K562 (cell line): ENCODE results near the gene CLIP2. TPM values are rescaled to one million over a fixed set of nuclear protein-coding genes. Genes with fewer than 3 reads are reported as not detected.

Source experiments
- ATAC-seq: fragments of 200-7000 bp; cut with Tn5 transposase; 3 replicates; pipeline ENCODE4 v1.9.1; 2020; ENCODE audit warnings: moderate library complexity
- BruUV-seq: library from RNA; stranded (reverse); fragments of 400-500 nt; replicated peaks from 2 replicates; lab custom pipeline; 2021; lab: Mats Ljungman, UMichigan
- CTCF ChIA-PET: fragments of 300-600 bp; formaldehyde crosslinking; extraction: SDS; loops from one replicate; lab custom pipeline; 2021; ENCODE audit warnings: low intra/inter-chr PET ratio; lab: Yijun Ruan, JAX
- POLR2A ChIA-PET: fragments of 300-600, 350-650 bp; sonication (Branson Sonifier 250); formaldehyde crosslinking; extraction: SDS; loops from one replicate; lab custom pipeline; 2021; ENCODE audit warnings: antibody characterized with exemption, inconsistent platforms; lab: Yijun Ruan, JAX
- DNase-seq, 4 experiments: peaks; one replicate each; pipeline versions ENCODE4 v3.0.0 to v3.0.0-alpha.2; 2011 to 2018; ENCODE audit warnings: low spot score in 3 of 4, mixed read lengths in 3 of 4; ENCODE audit errors: extremely low read depth in 1 of 4
- FAIRE-seq: peaks from 2 replicates; lab custom pipeline; 2011; peaks lifted over from hg19 to GRCh38; lab: Jason Lieb, UNC
- H2AFZ ChIP-seq: 2 replicates; pipeline ENCODE4 v1.6.0; 2011; ENCODE audit warnings: low read depth, low read length, control low read depth, inconsistent platforms
- H3K27ac ChIP-seq: fragments of 200-600 bp; 3 replicates; pipeline ENCODE4 v1.8.0; 2011; ENCODE audit warnings: low read depth, mild to moderate bottlenecking, control low read depth, inconsistent platforms, low read length, moderate library complexity, mixed read lengths; ENCODE audit errors: extremely low read depth
- H3K27me3 ChIP-seq, 2 experiments: fragments of 300-600 bp in 1 of 2; 2 replicates in 1 of 2; 3 replicates in 1 of 2; pipeline versions ENCODE4 v1.6.0 to v1.8.0; 2011; ENCODE audit warnings: inconsistent platforms in 2 of 2, low read length in 2 of 2, mild to moderate bottlenecking in 1 of 2, mixed read lengths in 1 of 2, moderate library complexity in 1 of 2; ENCODE audit not compliant: control insufficient read depth in 2 of 2, insufficient read depth in 2 of 2
- H3K36me3 ChIP-seq: fragments of 300-600 bp; 3 replicates; pipeline ENCODE4 v1.8.0; 2011; ENCODE audit warnings: mild to moderate bottlenecking, low read length, inconsistent platforms; ENCODE audit not compliant: control insufficient read depth, insufficient read depth
- H3K4me1 ChIP-seq, 2 experiments: fragments of 200-600 bp in 1 of 2; replicated peaks in 1 of 2; 2 replicates in 1 of 2; 3 replicates in 1 of 2; pipeline versions ENCODE4 v1.5.1 to v1.8.0; 2011; ENCODE audit warnings: inconsistent platforms in 2 of 2, low read length in 2 of 2, mild to moderate bottlenecking in 1 of 2, mixed read lengths in 1 of 2, moderate library complexity in 1 of 2; ENCODE audit not compliant: control insufficient read depth in 2 of 2, insufficient read depth in 2 of 2
- H3K4me2 ChIP-seq: 2 replicates; pipeline ENCODE4 v1.6.1; 2011; ENCODE audit warnings: low read length, control low read depth, inconsistent platforms, mixed read lengths; ENCODE audit not compliant: insufficient read depth
- H3K4me3 ChIP-seq: fragments of 200-600 bp; sonication (generic), shearing (Covaris generic); 2 replicates; pipeline ENCODE4 v1.5.1; 2016; ENCODE audit warnings: control low read depth, inconsistent platforms
- H3K79me2 ChIP-seq: fragments of 200-600 bp; 3 replicates; pipeline ENCODE4 v1.8.0; 2011; ENCODE audit warnings: low read length, inconsistent platforms; ENCODE audit not compliant: control insufficient read depth, insufficient read depth
- H3K9ac ChIP-seq, 2 experiments: 2 replicates each; pipeline versions ENCODE4 v1.6.0 to v1.6.1; 2011; ENCODE audit warnings: low read depth in 2 of 2, low read length in 2 of 2, control low read depth in 1 of 2, inconsistent platforms in 1 of 2, mild to moderate bottlenecking in 1 of 2, mixed read lengths in 1 of 2; ENCODE audit not compliant: insufficient read depth in 1 of 2
- H3K9me1 ChIP-seq: one replicate; pipeline ENCODE4 v1.6.0; 2011; ENCODE audit warnings: inconsistent platforms, mild to moderate bottlenecking, low read length, moderate library complexity; ENCODE audit not compliant: control insufficient read depth, insufficient read depth
- H3K9me3 ChIP-seq: replicated peaks from 2 replicates; pipeline ENCODE4 v1.5.1; 2011; ENCODE audit warnings: low read depth, low read length, inconsistent platforms; ENCODE audit not compliant: control insufficient read depth, insufficient read depth
- H4K20me1 ChIP-seq: replicated peaks from 2 replicates; pipeline ENCODE4 v1.6.1; 2011; ENCODE audit warnings: low read length, inconsistent platforms, mixed read lengths; ENCODE audit not compliant: control insufficient read depth, insufficient read depth
- ARID2 ChIP-seq: fragments of 450-650 bp; IDR thresholded peaks from 2 replicates; pipeline ENCODE4 v1.6.1; 2017; ENCODE audit warnings: antibody characterized with exemption, mild to moderate bottlenecking
- ATF6 ChIP-seq: sonication (generic); formaldehyde crosslinking; IDR thresholded peaks from 2 replicates; pipeline ENCODE4 v1.4.0; 2020; ENCODE audit warnings: mild to moderate bottlenecking, missing genetic modification reagents
- EZH2 ChIP-seq: IDR thresholded peaks from 2 replicates; pipeline ENCODE4 v1.6.1; 2012; ENCODE audit warnings: low read depth, mild to moderate bottlenecking, inconsistent platforms, low read length, borderline replicate concordance
- FOXK1 ChIP-seq: sonication (generic); formaldehyde crosslinking; IDR thresholded peaks from 2 replicates; pipeline ENCODE4 v1.8.0; 2022; ENCODE audit warnings: missing genetic modification reagents, mild to moderate bottlenecking, borderline replicate concordance
- HNRNPUL1 ChIP-seq: fragments of 200-400 bp; formaldehyde crosslinking; IDR thresholded peaks from 2 replicates; pipeline ENCODE4 v1.6.1; 2017; ENCODE audit warnings: low read length
- ILF3 ChIP-seq: fragments of 450-650 bp; IDR thresholded peaks from 2 replicates; pipeline ENCODE4 v1.6.1; 2018; ENCODE audit warnings: antibody characterized with exemption, mild to moderate bottlenecking, moderate library complexity, borderline replicate concordance
- MCM2 ChIP-seq: fragments of 450-650 bp; IDR thresholded peaks from 2 replicates; pipeline ENCODE4 v1.6.1; 2017; ENCODE audit warnings: low read depth, mild to moderate bottlenecking
- MTA2 ChIP-seq: fragments of 450-650 bp; IDR thresholded peaks from 2 replicates; pipeline ENCODE4 v1.6.1; 2016; ENCODE audit warnings: low read depth
- MXD1 ChIP-seq: fragments of 250-450 bp; sonication (Bioruptor Pico); IDR thresholded peaks from 2 replicates; pipeline ENCODE4 v1.8.0; 2021; ENCODE audit warnings: borderline replicate concordance, mild to moderate bottlenecking, moderate library complexity; ENCODE audit not compliant: poor library complexity, severe bottlenecking
- NCOA4 ChIP-seq: fragments of 450-650 bp; IDR thresholded peaks from 2 replicates; pipeline ENCODE4 v1.6.1; 2018; ENCODE audit warnings: mild to moderate bottlenecking; ENCODE audit not compliant: partially characterized antibody
- OTX1 ChIP-seq: fragments of 450-650 bp; formaldehyde crosslinking; IDR thresholded peaks from 2 replicates; pipeline ENCODE4 v1.4.0; 2022; ENCODE audit warnings: mild to moderate bottlenecking
- PHB ChIP-seq: fragments of 250-450 bp; sonication (Bioruptor Pico); IDR thresholded peaks from 2 replicates; pipeline ENCODE4 v1.5.0; 2021
- POLR2H ChIP-seq: IDR thresholded peaks from 2 replicates; pipeline ENCODE4 v1.6.1; 2016; ENCODE audit warnings: missing genetic modification characterization, low read depth, mild to moderate bottlenecking, control low read depth, missing compliant biosample characterization, moderate library complexity
- RBBP5 ChIP-seq: fragments of 200-600 bp; sonication (generic); IDR thresholded peaks from 2 replicates; pipeline ENCODE4 v1.6.1; 2012; ENCODE audit warnings: borderline replicate concordance, mild to moderate bottlenecking, low read length, control low read depth, inconsistent platforms; ENCODE audit not compliant: insufficient read depth, poor library complexity, severe bottlenecking
- RHOXF2B ChIP-seq: fragments of 250-450 bp; sonication (Bioruptor Pico); conservative IDR thresholded peaks from 2 replicates; pipeline ENCODE4 v1.5.1; 2021
- SMARCA5 ChIP-seq: fragments of 450-650 bp; IDR thresholded peaks from 2 replicates; pipeline ENCODE4 v1.6.1; 2016
- TAF9B ChIP-seq: fragments of 450-650 bp; IDR thresholded peaks from 2 replicates; pipeline ENCODE4 v1.6.1; 2018; ENCODE audit warnings: mild to moderate bottlenecking; ENCODE audit not compliant: partially characterized antibody
- ZNF184 ChIP-seq: sonication (generic); formaldehyde crosslinking; IDR thresholded peaks from 2 replicates; pipeline ENCODE4 v1.5.0; 2020; ENCODE audit warnings: missing genetic modification reagents
- WGBS: fragments of 100-300 bp; shearing (Covaris generic); methylation state at CpG from one replicate; pipeline ENCODE4 v1.1.6; 2016; ENCODE audit warnings: low coverage, mixed read lengths; ENCODE audit not compliant: insufficient coverage; ENCODE audit errors: missing lambda C conversion rate; 5-methylcytosine and 5-hydroxymethylcytosine counted together
- in situ Hi-C: fragments of 300-500 bp; cut with MboI; formaldehyde crosslinking; loops from 4 replicates; pipeline ENCODE4 v1.15.0; 2018; ENCODE audit warnings: inconsistent platforms, mixed read lengths
- intact Hi-C: fragments of 100-400 bp; cut with micrococcal nuclease; formaldehyde crosslinking; loops from 2 replicates; pipeline ENCODE4 v1.14.2; 2022
- polyA plus RNA-seq, 8 experiments: library from polyadenylated mRNA; depleted of rRNA in 4 of 8; stranded (reverse) in 5 of 8; unstranded in 3 of 8; fragments of >200 nt; fragmentation: Nextera tagmentation in 2 of 8; fragmentation: Illumina TruSeq in 1 of 8; extraction: Ambion mirVana in 2 of 8; extraction: Trizol in 1 of 8; gene quantifications; 2 replicates each; pipeline versions ENCODE4 v1.2.1 to v1.2.3, GENCODE V29; 2011 to 2014; ENCODE audit warnings: inconsistent platforms in 1 of 8, missing spikeins in 1 of 8
- total RNA-seq, 7 experiments: library from RNA; depleted of rRNA in 6 of 7; stranded (reverse); fragments of >200 nt in 6 of 7; fragmentation: Illumina TruSeq in 2 of 7; extraction: Trizol in 2 of 7; gene quantifications; 2 replicates each; pipeline versions ENCODE4 v1.2.1 to v1.2.3, GENCODE V29; 2011 to 2021; ENCODE audit warnings: low replicate concordance in 1 of 7

CLIP2 gene
- total and polyA plus RNA-seq, 9 of the 15 experiments (the other 6 are each of a cell fraction or from before 2014, with no cell fraction given): 0.07 to 5.4 (median 2.1) TPM

- TF ChIP-seq TAF9B (peak; percentile 41), ILF3 (no peak), MCM2 (no peak), RBBP5 (peak; percentile 72), RHOXF2B (CRISPR knock-in tag) (no peak), FOXK1 (CRISPR knock-in tag) (no peak), POLR2H (peak; percentile 71)
Measured at GRCh38 chr7:74254129-74254857, 34.9 kb upstream of the CLIP2 start, which contains the start of gene RFC2 (continued).

GRCh38 chr7:74254858-74255379, 34.3 kb upstream of the CLIP2 start:
- Histone ChIP-seq H3K4me2 (peak overlapping the region; percentile 90), H3K9ac (peak overlapping the region; percentile 99 to 100), H3K27ac (peak overlapping the region; percentile 93), H4K20me1 (no peaks in the 10 kb centered on the region), H3K27me3 (no peaks in the 10 kb centered on the region), H3K4me1 (peaks cover 9 to 24% of the 10 kb centered on the region in 2 experiments; a peak in 3 of 5 replicates), H2AFZ (peak overlapping the region; percentile 97), H3K9me1 (no peaks in the 10 kb centered on the region), H3K36me3 (peaks cover 25% of the 10 kb centered on the region), H3K79me2 (peaks cover 40% of the 10 kb centered on the region), H3K4me3 (peak overlapping the region; percentile 98), H3K9me3 (no peaks in the 10 kb centered on the region)
- BruUV-seq: TSS peak; percentile 84
- intact Hi-C loops: loop anchor here (10.0 kb wide), 1 partner anchor 60 kb away; no protein-coding TSS in a partner anchor
- 1% methylated on average over 20 of the region's 20 CpGs for WGBS
- ATAC-seq: peak; percentile 15; the same call in 1 of the 3 replicates
- DNase-seq: peak in 1 of 4 experiments; percentile 39
- ChIA-PET CTCF (interaction anchor here (0.7 kb wide), 1 partner anchor 57 kb away, joined by 3 read pairs; no protein-coding TSS in a partner anchor), POLR2A (interaction anchor here (0.6 to 1.6 kb wide), 7 partner anchors 9 to 455 kb away, joined by 3 to 8 read pairs (median 5); no protein-coding TSS in a partner anchor)
- FAIRE-seq: no peak
- in situ Hi-C loops: no loop called here
- TF ChIP-seq ARID2 (peak; percentile 21; the same call in 1 of the 2 replicates), MTA2 (peak; percentile 18; the same call in 1 of the 2 replicates), PHB (CRISPR knock-in tag) (no peak), HNRNPUL1 (0 out of 2 replicates have a peak, but pooled peaks have one; percentile 25), EZH2 (no peak), MXD1 (CRISPR knock-in tag) (no peak), NCOA4 (peak; percentile 57), ZNF184 (CRISPR knock-in tag) (no peak), SMARCA5 (peak; percentile 75; the same call in 1 of the 2 replicates), OTX1 (peak; percentile 58; the same call in 1 of the 2 replicates), ATF6 (CRISPR knock-in tag) (peak; percentile 31; the same call in 1 of the 2 replicates)
